HG02938 (cell line): ENCODE measurements around the gene NKAIN2.

Experiments used
- ATAC-seq: cut with Tn5 transposase; IDR thresholded peaks from one replicate; pipeline ENCODE4 v1.9.1; 2021; ENCODE audit warnings: mild to moderate bottlenecking, moderate library complexity; ENCODE audit not compliant: unreplicated experiment

Gene NKAIN2

GRCh38 chr6:123806561-123806960 is 2.9 kb downstream of the NKAIN2 start:
- no peak for ATAC-seq

GRCh38 chr6:123808556-123808955 is 4.9 kb downstream of the NKAIN2 start:
- no peak for ATAC-seq

GRCh38 chr6:123810214-123810613 is 6.5 kb downstream of the NKAIN2 start:
- no peak for ATAC-seq

GRCh38 chr6:123810948-123811347 is 7.3 kb downstream of the NKAIN2 start:
- no peak for ATAC-seq

GRCh38 chr6:123811378-123811777 is 7.7 kb downstream of the NKAIN2 start:
- no peak for ATAC-seq

- ATAC-seq: no peak
Measured at GRCh38 chr6:123812621-123813020, 9.0 kb downstream of the NKAIN2 start.

GRCh38 chr6:123821112-123821511 is 17.4 kb downstream of the NKAIN2 start:
- ATAC-seq: no peak

- ATAC-seq: no peak
Measured at GRCh38 chr6:123829302-123829953, 25.8 kb downstream of the NKAIN2 start.

GRCh38 chr6:123830120-123830519 is 26.5 kb downstream of the NKAIN2 start:
- ATAC-seq: no peak

- no peak for ATAC-seq
Measured at GRCh38 chr6:123838505-123839234, 35.0 kb downstream of the NKAIN2 start.

GRCh38 chr6:123841067-123841896 is 37.6 kb downstream of the NKAIN2 start:
- ATAC-seq: no peak

- ATAC-seq: no peak
Measured at GRCh38 chr6:123844011-123844410, 40.3 kb downstream of the NKAIN2 start.

- ATAC-seq: no peak
Measured at GRCh38 chr6:123848347-123848746, 44.7 kb downstream of the NKAIN2 start.

GRCh38 chr6:123849406-123849805 is 45.7 kb downstream of the NKAIN2 start:
- ATAC-seq: no peak

- ATAC-seq: no peak
Measured at GRCh38 chr6:123850555-123850954, 46.9 kb downstream of the NKAIN2 start.

- ATAC-seq: no peak
Measured at GRCh38 chr6:123854201-123854600, 50.5 kb downstream of the NKAIN2 start.

GRCh38 chr6:123855506-123855905 is 51.8 kb downstream of the NKAIN2 start:
- ATAC-seq: no peak

- ATAC-seq: no peak
Measured at GRCh38 chr6:123859291-123859690, 55.6 kb downstream of the NKAIN2 start.

- no peak for ATAC-seq
Measured at GRCh38 chr6:123869334-123869733, 65.7 kb downstream of the NKAIN2 start.

GRCh38 chr6:123873974-123874373 is 70.3 kb downstream of the NKAIN2 start:
- ATAC-seq: no peak

GRCh38 chr6:123875784-123876183 is 72.1 kb downstream of the NKAIN2 start:
- ATAC-seq: no peak

GRCh38 chr6:123879749-123880148 is 76.1 kb downstream of the NKAIN2 start:
- ATAC-seq: no peak
